Measurements from ENCODE around the gene NEDD9. TPM values are rescaled to one million over a fixed set of nuclear protein-coding genes. Genes with fewer than 3 reads are reported as not detected.

The NEDD9 gene
- total RNA-seq, 3 donors from 2014 or later, result 19.1 to 31.6 (median 31.5) TPM

DNA sequence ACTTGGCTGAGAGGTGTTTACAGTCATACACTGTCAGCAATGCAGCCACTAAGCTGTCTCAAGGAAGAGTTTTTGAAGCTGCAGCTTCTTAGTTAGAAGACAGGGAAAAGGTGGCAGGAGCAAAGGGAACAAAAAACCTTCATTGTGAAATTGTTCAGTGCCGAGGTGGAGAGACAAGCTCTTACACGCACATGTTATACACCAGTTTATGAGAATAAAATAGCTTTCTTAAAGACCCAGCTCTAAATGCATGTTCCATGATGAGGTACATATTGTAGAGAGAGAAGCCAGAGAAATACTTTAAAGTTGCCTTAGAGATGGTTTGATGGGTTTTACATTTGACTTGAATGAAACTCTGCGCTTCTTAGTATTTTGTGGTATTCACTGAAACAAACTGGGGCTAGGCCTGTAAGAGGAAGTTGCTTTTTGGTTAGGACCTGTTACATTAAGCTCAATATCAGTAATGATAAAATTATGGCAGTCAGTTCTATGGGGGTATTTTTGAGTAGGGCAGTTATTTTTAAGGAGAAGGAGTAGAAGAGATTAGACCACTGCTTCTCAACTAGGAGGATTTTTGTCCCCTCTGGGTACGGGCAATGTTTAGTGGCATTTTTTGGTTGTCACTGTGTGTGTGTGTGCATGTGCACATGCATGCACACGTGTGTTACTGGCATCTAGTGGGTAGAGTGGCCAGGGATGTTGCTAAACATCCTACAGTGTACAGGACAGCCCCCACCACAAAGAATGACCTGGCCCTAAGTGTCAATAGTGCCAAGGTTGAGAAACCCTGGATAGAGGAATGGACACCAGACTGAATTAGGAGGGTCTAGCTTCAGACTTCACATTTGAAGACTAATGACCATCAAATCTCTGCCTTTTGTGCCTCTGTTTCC lies 9.8 kb downstream of the NEDD9 start:
- Mint-ChIP-seq H3K36me3 (ENCODE audit: insufficient read depth) (peaks cover 34% of the 10 kb centered on the region), H3K4me3 (no peak overlapping the region), H3K27me3 (ENCODE audit: low read depth) (no peaks in the 10 kb centered on the region), H3K4me1 (ENCODE audit: low read depth) (peaks cover 63% of the 10 kb centered on the region), H3K9me3 (no peaks in the 10 kb centered on the region)
- DNase-seq (no peak), ATAC-seq (no peak)

DNA sequence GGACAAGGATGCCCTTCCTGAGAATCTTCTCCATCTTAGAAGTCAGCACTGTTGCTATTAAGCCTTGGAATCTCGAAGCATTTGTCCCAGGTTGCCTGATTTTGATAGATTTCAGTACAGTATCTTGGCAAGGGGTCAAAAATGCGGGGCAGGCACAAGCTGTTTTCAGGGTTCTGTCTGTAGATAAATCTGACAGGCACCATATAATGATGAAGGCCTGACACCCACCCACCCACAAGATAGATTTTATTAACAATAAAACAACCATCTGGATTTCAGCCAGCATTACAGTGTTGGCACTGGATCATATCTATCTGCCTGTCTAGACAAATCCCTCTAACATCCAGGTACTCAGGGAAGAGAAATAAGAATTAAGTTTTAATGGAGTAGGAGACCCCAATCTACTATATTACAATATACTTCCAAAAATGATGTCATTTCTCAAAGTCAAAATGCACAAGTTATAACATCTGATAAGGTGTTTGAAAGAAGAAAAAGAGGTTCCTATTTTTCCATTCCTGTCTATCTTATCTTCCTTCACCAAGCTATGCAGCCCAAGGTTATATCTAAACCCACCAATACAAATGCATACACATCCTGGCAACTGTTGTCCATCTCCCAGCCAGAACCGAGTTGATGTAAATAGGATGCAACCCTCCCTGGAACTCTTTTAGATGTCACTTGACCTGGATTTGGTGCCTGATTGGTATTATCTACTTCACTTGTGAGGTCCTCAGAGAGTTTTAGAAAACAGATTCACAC lies 10.7 kb downstream of the NEDD9 start:
- ATAC-seq (no peak), DNase-seq (no peak)
- peaks cover 70% of the 10 kb centered on the region for H3K4me1 Mint-ChIP-seq (ENCODE audit: low read depth)
- no peaks in the 10 kb centered on the region for H3K9me3 Mint-ChIP-seq
- no peaks in the 10 kb centered on the region for H3K27me3 Mint-ChIP-seq (ENCODE audit: low read depth)
- H3K4me3 Mint-ChIP-seq, result no peak overlapping the region
- peaks cover 40% of the 10 kb centered on the region for H3K36me3 Mint-ChIP-seq (ENCODE audit: insufficient read depth)

DNA sequence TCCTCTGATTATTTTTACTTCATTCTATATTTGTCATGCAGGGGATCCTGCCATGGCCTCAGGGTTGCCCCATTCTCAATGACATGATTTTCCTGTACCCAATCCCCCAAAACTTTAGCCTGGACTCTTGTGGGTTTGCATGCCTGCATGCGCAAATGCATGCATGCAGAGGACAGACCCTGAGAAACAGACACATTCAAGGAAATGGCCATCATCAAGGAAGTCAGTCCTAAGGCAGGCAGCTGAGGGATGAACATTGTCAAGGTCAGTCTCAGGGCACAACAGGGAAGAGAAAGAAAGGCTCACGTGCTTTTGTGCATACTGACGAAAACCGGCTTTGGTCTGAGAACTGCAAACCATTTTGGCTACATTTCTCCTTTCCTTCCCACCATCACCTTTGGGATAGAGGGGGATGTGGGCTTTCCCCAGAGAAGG lies 13.1 kb downstream of the NEDD9 start:
- peaks cover 60% of the 10 kb centered on the region for H3K4me1 Mint-ChIP-seq (ENCODE audit: low read depth)

DNA sequence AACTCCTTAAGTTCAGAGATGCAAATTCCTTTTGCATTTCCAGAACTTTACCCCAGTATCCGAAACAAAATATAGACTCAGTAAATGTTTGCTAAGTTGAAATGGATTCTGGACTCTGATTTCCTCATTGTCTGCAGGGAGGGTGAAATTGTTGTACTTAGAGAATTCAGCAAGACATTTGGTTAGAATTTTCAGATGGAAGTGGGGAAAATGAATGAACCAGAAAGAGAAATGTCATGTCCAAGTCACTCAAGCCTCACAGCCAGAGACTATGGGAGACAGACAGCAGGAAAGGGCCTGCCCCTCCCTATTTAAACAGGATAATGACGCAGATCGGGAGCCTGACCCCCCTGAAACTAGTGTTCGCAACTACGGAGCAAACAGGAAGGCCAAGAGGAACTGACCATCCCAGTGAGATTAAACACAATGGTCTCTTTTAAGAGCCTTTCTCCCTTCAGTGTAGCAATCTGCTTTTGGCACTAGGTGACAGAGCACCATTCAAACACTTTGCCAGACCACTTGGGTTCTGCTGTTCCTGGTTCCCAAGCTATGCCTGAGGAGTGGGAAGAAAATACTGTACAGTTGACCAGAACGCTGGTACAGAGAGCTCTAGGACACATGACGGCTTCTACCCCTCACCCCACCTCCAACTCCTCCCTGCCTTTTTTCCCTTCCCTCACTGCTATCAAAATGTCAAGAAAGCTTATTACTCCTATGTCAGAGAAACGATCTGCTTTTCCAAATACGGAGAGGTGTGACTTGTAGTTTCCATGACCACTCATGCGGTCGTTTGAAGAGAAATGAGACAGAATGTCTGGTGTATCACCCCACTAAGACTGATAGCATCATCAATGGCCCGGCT lies 13.7 kb downstream of the NEDD9 start:
- Mint-ChIP-seq H3K4me1 (ENCODE audit: low read depth) (peaks cover 53% of the 10 kb centered on the region), H3K36me3 (ENCODE audit: insufficient read depth) (peaks cover 42% of the 10 kb centered on the region), H3K27me3 (ENCODE audit: low read depth) (no peaks in the 10 kb centered on the region), H3K4me3 (no peak overlapping the region), H3K9me3 (no peaks in the 10 kb centered on the region)
- ATAC-seq (peak in 1 of 2 donors; percentile 48), DNase-seq (no peak)

More for the DNA sequence above, 13.1 kb downstream of the NEDD9 start:
- DNase-seq, result no peak
- H3K27me3 Mint-ChIP-seq (ENCODE audit: low read depth), result no peaks in the 10 kb centered on the region
- H3K9me3 Mint-ChIP-seq, result no peaks in the 10 kb centered on the region
- H3K4me3 Mint-ChIP-seq, result no peak overlapping the region
- peaks cover 44% of the 10 kb centered on the region for H3K36me3 Mint-ChIP-seq (ENCODE audit: insufficient read depth)
- ATAC-seq, result no peak

DNA sequence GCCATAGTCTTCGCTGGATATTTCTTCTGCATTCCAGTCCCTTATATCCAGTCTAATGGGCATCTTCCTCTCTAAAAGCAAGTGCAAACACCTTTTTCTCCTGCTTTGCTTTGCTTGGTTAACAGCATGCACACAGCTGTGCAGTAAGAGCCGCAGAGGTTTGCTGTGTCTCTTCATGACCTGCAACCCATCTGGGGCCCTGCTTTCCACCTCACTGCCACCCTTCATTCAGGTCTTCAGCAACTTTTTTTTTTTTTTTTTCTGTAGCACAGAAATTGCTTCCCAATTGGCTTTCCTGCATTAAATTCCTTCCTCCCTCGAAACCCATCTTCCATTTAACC lies 14.4 kb downstream of the NEDD9 start:
- Mint-ChIP-seq H3K27me3 (ENCODE audit: low read depth) (no peaks in the 10 kb centered on the region), H3K4me1 (ENCODE audit: low read depth) (peaks cover 46% of the 10 kb centered on the region), H3K36me3 (ENCODE audit: insufficient read depth) (peaks cover 48% of the 10 kb centered on the region), H3K9me3 (no peaks in the 10 kb centered on the region), H3K4me3 (no peak overlapping the region)
- DNase-seq, result no peak
- no peak for ATAC-seq

DNA sequence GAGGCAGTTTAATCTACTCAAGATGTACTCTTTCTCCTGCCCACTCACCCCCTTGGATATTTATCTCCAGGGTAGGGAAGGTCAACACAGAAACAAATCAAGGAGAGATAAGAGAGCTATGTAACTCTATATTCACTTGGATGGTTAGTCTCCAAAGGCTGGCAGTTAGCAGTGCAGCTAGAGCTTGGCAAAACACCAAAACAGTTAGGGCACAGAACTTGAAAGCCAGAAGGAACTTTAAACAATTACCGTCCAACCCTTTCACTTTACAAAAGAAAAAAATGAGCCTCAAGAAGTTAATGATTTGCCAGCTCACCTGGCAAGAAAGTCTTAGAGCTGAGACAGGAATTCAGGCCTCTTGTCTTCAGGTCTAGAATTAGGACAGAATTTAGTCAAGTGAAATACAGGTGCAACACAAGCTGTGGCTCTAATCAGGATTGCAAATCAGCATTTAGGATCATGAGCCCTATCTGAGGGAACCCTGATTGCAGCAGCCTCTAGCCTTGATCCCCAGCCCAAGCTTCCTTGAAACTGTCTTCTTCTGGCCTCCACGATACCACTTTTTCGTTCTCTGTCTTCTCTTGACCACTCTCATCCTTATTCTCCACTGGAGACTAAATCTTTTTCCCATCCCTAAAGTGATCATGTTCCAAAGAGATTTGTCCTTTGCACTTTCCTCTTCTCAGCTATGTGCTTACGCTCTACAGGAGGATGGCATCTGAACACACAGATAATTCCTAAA lies 14.9 kb downstream of the NEDD9 start:
- H3K27me3 Mint-ChIP-seq (ENCODE audit: low read depth), result no peaks in the 10 kb centered on the region
- H3K36me3 Mint-ChIP-seq (ENCODE audit: insufficient read depth), result peaks cover 54% of the 10 kb centered on the region
- no peak for ATAC-seq
- no peaks in the 10 kb centered on the region for H3K9me3 Mint-ChIP-seq
- H3K4me1 Mint-ChIP-seq (ENCODE audit: low read depth), result peaks cover 44% of the 10 kb centered on the region
- DNase-seq, result no peak
- H3K4me3 Mint-ChIP-seq, result no peak overlapping the region

DNA sequence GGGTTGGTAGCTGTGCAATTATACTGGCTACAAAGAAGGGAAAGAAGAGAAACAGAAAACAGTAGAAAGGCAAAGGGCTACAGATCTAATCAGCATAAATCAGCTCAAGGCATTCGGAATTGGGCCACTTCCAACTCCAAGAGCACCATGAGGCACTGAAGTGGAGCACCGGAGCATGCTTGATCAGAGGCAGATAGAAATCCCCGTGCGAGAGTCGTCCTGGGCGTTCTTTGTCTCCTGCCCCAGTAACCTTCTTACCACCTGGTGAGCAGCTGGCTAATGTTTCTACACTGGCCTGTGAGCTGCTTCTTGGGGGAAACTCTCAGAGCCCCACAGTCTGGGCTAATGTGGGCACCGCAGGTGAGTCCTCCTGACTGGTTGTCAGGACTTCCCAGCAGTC lies 16.7 kb downstream of the NEDD9 start:
- Mint-ChIP-seq H3K36me3 (ENCODE audit: insufficient read depth) (peaks cover 67% of the 10 kb centered on the region), H3K4me3 (no peak overlapping the region), H3K27me3 (ENCODE audit: low read depth) (no peaks in the 10 kb centered on the region), H3K9me3 (no peaks in the 10 kb centered on the region), H3K4me1 (ENCODE audit: low read depth) (peaks cover 50% of the 10 kb centered on the region)
- no peak for ATAC-seq
- no peak for DNase-seq

DNA sequence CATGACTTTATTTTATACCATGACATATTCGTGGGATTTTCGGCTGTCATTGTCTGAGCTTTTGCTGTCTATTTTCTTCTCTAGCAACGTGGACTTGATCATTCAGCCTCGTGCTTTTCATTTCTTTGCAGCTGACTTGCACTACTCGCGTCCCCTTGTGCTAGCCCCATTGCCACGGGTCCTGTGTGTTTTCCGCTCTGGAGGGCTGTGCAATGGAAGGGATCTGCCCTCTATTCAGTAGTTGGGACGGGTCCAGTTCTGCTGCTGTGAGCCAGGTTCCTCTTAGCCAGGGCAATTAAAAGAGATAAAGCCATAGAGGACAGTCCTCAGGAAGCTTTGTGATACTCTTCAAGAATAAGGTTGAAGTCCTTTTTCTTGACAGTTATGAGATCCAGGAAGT lies 17.6 kb downstream of the NEDD9 start:
- ATAC-seq (no peak), DNase-seq (no peak)
- Mint-ChIP-seq H3K4me3 (no peak overlapping the region), H3K27me3 (ENCODE audit: low read depth) (no peaks in the 10 kb centered on the region), H3K4me1 (ENCODE audit: low read depth) (peaks cover 53% of the 10 kb centered on the region), H3K9me3 (no peaks in the 10 kb centered on the region), H3K36me3 (ENCODE audit: insufficient read depth) (peaks cover 60% of the 10 kb centered on the region)

DNA sequence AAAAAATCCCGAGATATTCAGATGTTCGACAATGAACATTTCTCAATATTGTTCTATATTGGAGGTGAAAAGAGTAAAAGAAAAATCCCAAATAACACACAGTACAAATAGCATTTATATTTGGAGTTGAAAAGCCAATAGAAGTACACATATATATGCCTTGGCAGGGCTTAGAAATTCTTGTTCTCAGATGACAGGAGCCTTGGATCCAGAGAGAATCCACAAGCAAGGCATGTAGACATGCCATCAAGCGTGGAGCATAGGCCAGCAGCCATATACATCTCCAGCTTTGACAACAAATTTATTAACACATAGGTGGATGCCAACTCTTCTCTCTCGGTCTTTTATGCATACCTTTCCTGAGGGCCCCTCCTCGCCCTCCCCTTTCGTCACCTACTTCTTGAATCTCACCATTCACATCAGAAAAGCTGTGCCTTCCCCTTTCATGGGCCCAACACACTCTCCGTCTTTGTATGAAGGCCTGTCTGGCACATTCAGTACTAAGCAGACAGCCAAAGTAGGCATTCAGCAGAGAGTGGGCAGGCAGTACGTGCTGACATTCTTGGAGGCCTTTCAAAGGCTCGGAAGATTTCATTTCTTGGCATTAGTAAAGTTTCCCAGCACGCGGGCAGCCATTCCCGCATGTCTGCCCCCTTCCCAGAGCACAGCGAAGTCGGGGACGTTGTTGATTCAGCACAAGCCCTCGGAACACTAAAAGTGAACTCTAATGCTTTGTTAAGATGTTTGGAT lies 18.2 kb downstream of the NEDD9 start:
- no peak for ATAC-seq

DNA sequence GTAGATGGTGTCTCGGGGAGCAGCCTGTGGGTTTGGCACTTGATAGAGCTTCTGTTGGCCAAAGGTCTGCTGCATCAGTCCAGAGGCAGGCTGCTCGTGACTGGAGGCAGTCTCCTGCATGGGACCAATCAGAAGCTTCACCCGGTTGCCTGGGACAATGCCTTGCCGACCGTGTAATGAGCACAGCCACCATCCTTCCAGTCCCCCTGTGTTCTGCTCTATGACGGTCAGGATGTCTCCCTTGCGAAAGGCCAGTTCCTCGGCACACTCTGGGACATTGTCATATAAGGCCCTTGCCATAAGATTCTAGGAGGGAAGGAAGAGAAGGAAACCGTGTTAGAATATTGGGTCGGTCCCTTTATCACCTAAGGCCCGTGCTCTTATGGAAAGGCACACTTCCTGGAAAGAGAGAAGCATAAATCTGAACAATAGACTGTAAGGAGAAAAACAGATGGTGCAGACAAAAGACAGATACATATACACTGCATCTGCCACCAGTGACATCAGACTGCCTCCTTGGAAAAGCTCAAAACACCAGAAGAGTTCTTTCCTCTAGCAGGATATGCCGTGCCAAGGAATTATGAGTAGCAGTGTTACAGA lies 18.9 kb downstream of the NEDD9 start:
- H3K4me3 Mint-ChIP-seq, result no peak overlapping the region
- DNase-seq (no peak), ATAC-seq (no peak)
- H3K9me3 Mint-ChIP-seq, result no peaks in the 10 kb centered on the region
- peaks cover 57% of the 10 kb centered on the region for H3K36me3 Mint-ChIP-seq (ENCODE audit: insufficient read depth)
- no peaks in the 10 kb centered on the region for H3K27me3 Mint-ChIP-seq (ENCODE audit: low read depth)
- peaks cover 48% of the 10 kb centered on the region for H3K4me1 Mint-ChIP-seq (ENCODE audit: low read depth)

More for the DNA sequence above, 18.2 kb downstream of the NEDD9 start:
- H3K36me3 Mint-ChIP-seq (ENCODE audit: insufficient read depth), result peaks cover 60% of the 10 kb centered on the region
- H3K27me3 Mint-ChIP-seq (ENCODE audit: low read depth), result no peaks in the 10 kb centered on the region
- H3K9me3 Mint-ChIP-seq, result no peaks in the 10 kb centered on the region
- H3K4me1 Mint-ChIP-seq (ENCODE audit: low read depth), result peaks cover 53% of the 10 kb centered on the region
- no peak for DNase-seq
- H3K4me3 Mint-ChIP-seq, result no peak overlapping the region

DNA sequence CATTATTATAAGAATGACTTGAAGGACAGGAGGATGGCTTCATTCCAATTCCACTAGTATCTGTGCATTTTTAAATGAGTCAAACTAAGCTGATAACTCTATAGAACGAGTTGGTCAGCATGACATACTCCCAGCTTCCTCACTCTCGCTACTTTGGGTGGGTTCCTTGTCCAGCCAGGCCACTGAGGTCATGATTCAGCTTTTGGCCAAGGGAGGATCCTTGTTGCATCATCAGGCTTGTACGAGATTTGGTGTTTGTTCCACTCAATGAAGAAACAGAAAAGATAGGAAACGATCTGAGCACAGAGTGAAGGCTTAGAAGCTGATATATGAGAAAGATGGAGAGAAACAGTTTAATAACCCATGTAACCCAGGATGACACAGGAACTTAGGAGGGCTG lies 19.8 kb downstream of the NEDD9 start:
- no peak for DNase-seq
- Mint-ChIP-seq H3K36me3 (ENCODE audit: insufficient read depth) (peaks cover 57% of the 10 kb centered on the region), H3K9me3 (no peaks in the 10 kb centered on the region), H3K4me3 (no peak overlapping the region), H3K4me1 (ENCODE audit: low read depth) (peaks cover 45% of the 10 kb centered on the region), H3K27me3 (ENCODE audit: low read depth) (no peaks in the 10 kb centered on the region)
- ATAC-seq, result no peak

DNA sequence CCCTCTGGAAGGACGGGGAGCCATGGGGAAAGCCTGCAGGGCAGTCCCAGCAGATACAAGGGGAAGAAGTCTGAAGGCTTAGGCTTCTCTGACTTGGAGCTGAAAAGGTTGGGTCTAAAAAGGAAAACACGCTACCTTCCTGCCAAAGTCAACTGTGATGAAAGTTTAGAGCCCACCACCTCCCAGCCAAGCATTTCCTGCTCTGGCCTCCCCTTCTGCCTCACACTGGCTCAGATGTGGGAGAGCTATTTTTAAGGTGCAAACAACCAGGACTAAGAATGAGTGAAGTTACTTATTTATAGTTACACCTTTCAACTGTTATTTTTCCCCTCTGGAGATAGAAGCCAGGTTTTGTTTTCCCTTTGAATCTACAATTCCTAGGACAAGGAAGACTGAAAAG lies 21.2 kb downstream of the NEDD9 start:
- Mint-ChIP-seq H3K27me3 (ENCODE audit: low read depth) (no peaks in the 10 kb centered on the region), H3K36me3 (ENCODE audit: insufficient read depth) (peaks cover 61% of the 10 kb centered on the region), H3K4me3 (no peak overlapping the region), H3K9me3 (no peaks in the 10 kb centered on the region), H3K4me1 (ENCODE audit: low read depth) (peaks cover 44% of the 10 kb centered on the region)
- DNase-seq (no peak), ATAC-seq (no peak)

Measured in activated T-cell treated with anti-CD3 and anti-CD28 coated beads, Interleukin-2, amount 50 U/mL, for 4 hours (primary cell).